GM20431 (cell line): ENCODE results near the gene SNED1.

Experiments
- in situ Hi-C: fragments of 300-500 bp; cut with MseI, MboI; formaldehyde crosslinking; loops from one replicate; pipeline ENCODE4 v1.15.0; 2020; ENCODE audit warnings: low sequenced_read_pairs; ENCODE audit not compliant: unreplicated experiment

SNED1 gene

GRCh38 chr2:240997856-240998705 lies at the start of gene SNED1:
Gene SNED1 (plus strand): TSS chr2:240998618. CDS start chr2:240998838, 220 bp downstream.
- in situ Hi-C loops = no loop called here

- in situ Hi-C loops = no loop called here
Observed at GRCh38 chr2:240948905-240949790, 49.3 kb upstream of the SNED1 start.

GRCh38 chr2:240949791-240950705 lies 48.4 kb upstream of the SNED1 start:
- in situ Hi-C loops = no loop called here

- in situ Hi-C loops = no loop called here
Observed at GRCh38 chr2:240951045-240951594, 47.3 kb upstream of the SNED1 start.

- in situ Hi-C loops = no loop called here
Observed at GRCh38 chr2:240952496-240953246, 45.7 kb upstream of the SNED1 start.

GRCh38 chr2:240953426-240954410 lies 44.7 kb upstream of the SNED1 start:
- in situ Hi-C loops = no loop called here

- in situ Hi-C loops = no loop called here
Observed at GRCh38 chr2:240954436-240955305, 43.7 kb upstream of the SNED1 start.

GRCh38 chr2:240955306-240956170 lies 42.9 kb upstream of the SNED1 start:
- in situ Hi-C loops = no loop called here

- in situ Hi-C loops = no loop called here
Observed at GRCh38 chr2:240956171-240956934, 42.1 kb upstream of the SNED1 start.

- in situ Hi-C loops = no loop called here
Observed at GRCh38 chr2:240956935-240957655, 41.3 kb upstream of the SNED1 start.

GRCh38 chr2:240957656-240958365 lies 40.6 kb upstream of the SNED1 start:
- in situ Hi-C loops = no loop called here

GRCh38 chr2:240958366-240959213 lies 39.8 kb upstream of the SNED1 start:
- in situ Hi-C loops = no loop called here
